Measurements from ENCODE around the gene TUBD1.
"Not testable (repeated sequence)": the region's sequence is repeated elsewhere in the genome, so short reads cannot be mapped to it uniquely, and the experiment has no call there.

- TF ChIP-seq CTCF, POLR2A, EP300 (IDR thresholded peaks at IDR 0.05): not testable (repeated sequence)
Observed at GRCh38 chr17:59873414-59873813, 19.3 kb downstream of the TUBD1 start.

Data from tibial nerve (tissue), 4 donors.